ENCODE measurements around the gene C1GALT1.
"Not testable (repeated sequence)": the region's sequence is repeated elsewhere in the genome, so short reads cannot be mapped to it uniquely, and the experiment has no call there.

DNA sequence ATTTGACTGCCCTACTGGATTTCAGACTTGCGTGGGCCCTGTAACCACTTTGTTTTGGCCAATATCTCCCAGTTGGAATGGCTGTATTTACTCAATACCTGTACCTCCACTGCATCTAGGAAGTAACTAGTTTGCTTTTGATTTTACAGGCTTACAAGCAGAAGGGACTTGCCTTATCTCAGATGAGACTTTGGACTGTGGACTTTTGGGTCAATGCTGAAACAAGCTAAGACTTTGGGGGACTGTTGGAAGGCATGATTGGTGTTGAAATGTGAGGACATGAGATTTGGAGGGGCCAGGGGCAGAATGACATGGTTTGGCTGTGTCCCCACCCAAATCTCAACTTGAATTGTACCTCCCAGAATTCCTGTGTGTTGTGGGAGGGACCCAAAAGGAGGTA is 28.0 kb upstream of the C1GALT1 start:
- TF ChIP-seq, protein P1, sequence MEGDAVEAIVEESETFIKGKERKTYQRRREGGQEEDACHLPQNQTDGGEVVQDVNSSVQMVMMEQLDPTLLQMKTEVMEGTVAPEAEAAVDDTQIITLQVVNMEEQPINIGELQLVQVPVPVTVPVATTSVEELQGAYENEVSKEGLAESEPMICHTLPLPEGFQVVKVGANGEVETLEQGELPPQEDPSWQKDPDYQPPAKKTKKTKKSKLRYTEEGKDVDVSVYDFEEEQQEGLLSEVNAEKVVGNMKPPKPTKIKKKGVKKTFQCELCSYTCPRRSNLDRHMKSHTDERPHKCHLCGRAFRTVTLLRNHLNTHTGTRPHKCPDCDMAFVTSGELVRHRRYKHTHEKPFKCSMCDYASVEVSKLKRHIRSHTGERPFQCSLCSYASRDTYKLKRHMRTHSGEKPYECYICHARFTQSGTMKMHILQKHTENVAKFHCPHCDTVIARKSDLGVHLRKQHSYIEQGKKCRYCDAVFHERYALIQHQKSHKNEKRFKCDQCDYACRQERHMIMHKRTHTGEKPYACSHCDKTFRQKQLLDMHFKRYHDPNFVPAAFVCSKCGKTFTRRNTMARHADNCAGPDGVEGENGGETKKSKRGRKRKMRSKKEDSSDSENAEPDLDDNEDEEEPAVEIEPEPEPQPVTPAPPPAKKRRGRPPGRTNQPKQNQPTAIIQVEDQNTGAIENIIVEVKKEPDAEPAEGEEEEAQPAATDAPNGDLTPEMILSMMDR (IDR thresholded peaks at IDR 0.05): not testable (repeated sequence)
- not testable (repeated sequence) for TF ChIP-seq POLR2A (IDR thresholded peaks at IDR 0.05)

All from lower leg skin (tissue), 3 donors.